ENCODE measurements around the gene NEK5. TPM values are rescaled to one million over a fixed set of nuclear protein-coding genes. Genes with fewer than 3 reads are reported as not detected.

The NEK5 gene
- total and polyA plus RNA-seq, 2 of the 8 experiments (the other 6 are each of a cell fraction or from before 2014, with no cell fraction given), result 0.12 to 0.35 TPM

DNA sequence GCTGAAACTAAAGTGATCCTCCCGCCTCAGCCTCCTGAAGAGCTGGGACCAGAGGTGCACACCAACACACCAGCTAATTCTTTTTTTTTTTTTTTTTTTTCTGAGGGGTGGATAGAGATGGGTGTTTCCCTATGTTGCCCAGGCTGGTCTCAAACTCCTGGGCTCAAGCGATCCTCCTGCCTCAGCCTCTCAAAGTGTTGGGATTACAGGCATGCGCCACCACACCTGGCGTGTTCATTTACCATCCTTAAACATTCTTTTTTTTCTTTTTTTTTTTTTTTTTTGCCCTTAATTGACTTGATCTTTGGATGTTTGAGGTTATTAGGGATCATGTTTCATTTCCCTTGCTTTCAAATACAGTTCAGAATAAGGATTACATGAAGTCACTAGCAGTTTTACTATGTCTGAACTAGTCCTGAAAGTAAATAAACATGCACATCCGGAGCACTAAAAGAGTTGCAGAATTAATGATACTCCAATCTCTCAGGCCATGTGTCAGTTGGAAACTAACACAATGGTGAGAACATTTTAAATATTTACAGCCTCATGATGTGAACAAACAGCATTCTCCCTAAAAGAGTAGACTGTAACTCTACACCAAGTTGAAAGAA lies 94.2 kb downstream of the NEK5 start:
- Histone ChIP-seq H2BK120ac (replicated peaks; ENCODE audit: low read depth, low read length) (no peak overlapping the region), H3K23me2 (ENCODE audit: low read depth, low read length) (no peaks in the 10 kb centered on the region), H4K91ac (replicated peaks; ENCODE audit: insufficient read length, low read length) (no peak overlapping the region), H3K18ac (ENCODE audit: extremely low read depth, low read length) (no peak overlapping the region), H3K56ac (replicated peaks; ENCODE audit: insufficient read length, low read depth, low read length) (no peak overlapping the region), H2BK15ac (ENCODE audit: low read length) (no peak overlapping the region), H3K4me3 (ENCODE audit: extremely low read depth in 1 of 4, insufficient read depth in 2 of 4, low read depth in 3 of 4, low read length in 4 of 4) (no peak overlapping the region), H4K5ac (ENCODE audit: insufficient read length, low read depth, low read length) (no peak overlapping the region), H3K27me3 (replicated peaks in 1 of 4; ENCODE audit: control insufficient read depth in 3 of 4, extremely low read depth in 1 of 4, insufficient read depth in 3 of 4, low read length in 3 of 4) (no peaks in the 10 kb centered on the region), H3K36me3 (ENCODE audit: control insufficient read depth in 2 of 4, insufficient read depth in 4 of 4, low read length in 3 of 4) (peaks cover 0 to 4% (median 1%) of the 10 kb centered on the region in 4 experiments; a peak in 2 of 8 replicates), H3K4me1 (replicated peaks in 1 of 4; ENCODE audit: control insufficient read depth in 3 of 4, insufficient read depth in 4 of 4, low read length in 3 of 4) (no peaks in the 10 kb centered on the region), H2AFZ (ENCODE audit: low read length) (no peak overlapping the region), H2BK20ac (ENCODE audit: low read length) (no peak overlapping the region), H3K23ac (ENCODE audit: insufficient read length) (no peak overlapping the region), H3K9me3 (ENCODE audit: insufficient read depth in 2 of 2, low read depth in 1 of 2, low read length in 1 of 2) (peaks cover 4 to 6% of the 10 kb centered on the region in 2 experiments; a peak in 2 of 4 replicates), H3K27ac (ENCODE audit: low read depth, low read length) (no peak overlapping the region), H3K79me1 (ENCODE audit: low read depth, low read length) (no peaks in the 10 kb centered on the region), H3K4me2 (ENCODE audit: insufficient read depth in 1 of 2, low read depth in 2 of 2, low read length in 2 of 2) (no peak overlapping the region), H3K14ac (ENCODE audit: insufficient read length) (no peak overlapping the region), H3K4ac (replicated peaks; ENCODE audit: insufficient read length, low read depth, low read length) (no peak overlapping the region), H2BK5ac (ENCODE audit: low read depth, low read length) (no peak overlapping the region), H2AK5ac (ENCODE audit: low read depth, low read length) (no peak overlapping the region), H4K20me1 (replicated peaks in 1 of 2; ENCODE audit: control insufficient read depth in 1 of 2, insufficient read depth in 2 of 2, low read length in 2 of 2) (no peaks in the 10 kb centered on the region), H4K8ac (ENCODE audit: extremely low read depth, insufficient read depth, low read length) (no peak overlapping the region), H3K79me2 (ENCODE audit: control insufficient read depth in 1 of 2, insufficient read depth in 2 of 2, low read length in 2 of 2) (no peaks in the 10 kb centered on the region), H3K9ac (replicated peaks in 1 of 4; ENCODE audit: extremely low read depth in 1 of 4, low read depth in 3 of 4, low read length in 3 of 4) (no peak overlapping the region), H2BK12ac (ENCODE audit: low read depth, low read length) (no peak overlapping the region)
- WGBS, 2 experiments (ENCODE audit: extremely low coverage in 1 of 2, insufficient coverage in 1 of 2, insufficient read length in 1 of 2, insufficient replicate concordance in 2 of 2, low coverage in 1 of 2, low lambda C conversion rate in 2 of 2, missing lambda C conversion rate in 1 of 2), result 95% methylated on average over 2 of the region's 5 CpGs; no CpG with 5 or more reads in 1 of the 2 experiments
- FAIRE-seq, result no peak
- TF ChIP-seq HDAC6 (IDR thresholded peaks at IDR 0.05; ENCODE audit: low read depth, low read length) (no peak), BACH1 (IDR thresholded peaks at IDR 0.05; ENCODE audit: low read length) (no peak)
- ChIA-PET POLR2A (ENCODE audit: partially characterized antibody) (interaction anchor here (0.6 to 1.6 kb wide), 3 partner anchors 22 to 281 kb away, joined by 3 to 5 read pairs (median 3); partner anchors contain the start of gene ALG11), CTCF (ENCODE audit: partially characterized antibody) (interaction anchor here (1.3 kb wide), 1 partner anchor 14 kb away, joined by 3 read pairs; no protein-coding TSS in a partner anchor)
- no peak for DNase-seq (ENCODE audit: low read depth in 1 of 2, low spot score in 2 of 2)

Data from H1 (cell line).